ENCODE data around the gene DHRS13.
"Not testable (repeated sequence)": the region's sequence is repeated elsewhere in the genome, so short reads cannot be mapped to it uniquely, and the experiment has no call there.

DHRS13 gene

DNA sequence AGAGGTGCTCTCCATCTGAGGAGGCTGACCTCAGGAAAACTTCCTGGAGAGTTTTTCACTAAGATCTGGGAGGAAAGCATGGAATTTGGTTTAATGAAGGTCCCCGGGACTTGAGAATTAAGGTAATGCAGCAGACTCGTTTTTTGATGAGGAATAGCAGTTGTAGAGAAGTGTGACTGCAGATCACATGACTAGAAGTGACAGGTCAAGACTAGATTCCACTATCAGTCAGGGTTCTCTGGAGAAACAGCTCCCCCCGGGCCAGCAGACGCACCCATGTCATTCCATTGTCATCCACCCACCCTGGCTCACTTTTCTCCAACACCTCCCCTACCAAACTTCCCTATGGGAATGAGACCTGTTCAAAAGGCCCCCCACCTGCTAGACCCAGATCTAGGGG, 1.9 kb upstream of the DHRS13 start:
- TF ChIP-seq CTCF (IDR thresholded peaks at IDR 0.05; ENCODE audit: insufficient read depth, low read depth, low read length, missing control alignments), result no peak
- peak; percentile 26 for DNase-seq (ENCODE audit: low read depth)

GRCh38 chr17:28903546-28903841, 615 bp upstream of the DHRS13 start:
- not testable (repeated sequence) for H3K4me3 ChIP-seq (ENCODE audit: low read length); DNase-seq (ENCODE audit: low read depth)

More for the DNA sequence above, 1.9 kb upstream of the DHRS13 start:
- no peak overlapping the region for H3K4me3 ChIP-seq (ENCODE audit: low read length)

DNA sequence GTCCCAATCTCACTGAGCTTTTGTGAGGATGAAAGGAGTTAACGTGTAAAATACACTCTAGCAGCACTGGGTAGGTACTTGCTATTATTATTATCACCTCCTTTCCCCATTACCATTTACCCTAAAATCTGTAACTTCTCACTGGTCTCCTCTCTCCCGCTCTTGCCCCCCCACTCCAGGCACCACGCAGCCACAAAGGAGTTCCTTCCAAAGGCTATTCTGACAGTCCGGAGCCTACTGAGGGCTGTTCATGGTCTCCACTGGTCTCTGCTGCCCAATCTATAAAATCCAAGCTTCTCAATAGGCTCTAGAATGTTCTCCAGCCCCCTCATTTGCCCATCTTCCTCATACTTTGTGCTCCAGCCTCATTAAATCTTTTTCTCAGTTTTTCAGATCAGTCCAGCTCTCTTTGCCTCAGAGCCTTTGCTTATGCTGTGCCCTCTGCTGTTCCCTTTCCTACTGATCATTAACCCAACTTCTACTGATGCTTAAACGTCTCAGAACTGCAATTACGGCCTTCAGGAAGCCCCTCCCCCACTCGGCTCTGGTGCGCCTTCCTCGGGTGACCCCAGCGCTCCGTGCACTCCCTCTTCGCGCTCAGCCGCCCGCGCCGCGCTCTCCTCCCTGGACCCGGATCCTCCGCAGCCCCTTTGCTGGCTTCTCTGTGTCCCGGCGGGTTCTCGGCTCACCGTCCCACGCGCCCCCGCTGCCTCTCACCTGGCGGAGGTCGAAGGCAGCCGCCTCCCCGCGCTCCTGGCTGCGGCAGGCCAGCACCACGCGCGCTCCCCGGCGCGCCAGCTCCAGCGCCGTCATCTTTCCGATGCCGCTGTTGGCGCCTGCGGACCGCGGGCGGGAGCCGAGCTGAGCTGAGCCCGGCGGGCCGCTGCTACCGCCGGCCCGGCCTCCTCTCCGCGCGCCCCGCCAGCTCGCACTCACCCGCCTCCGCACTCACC, 737 bp downstream of the DHRS13 start:
- TF ChIP-seq CTCF (IDR thresholded peaks at IDR 0.05; ENCODE audit: insufficient read depth, low read depth, low read length, missing control alignments), result no peak

GRCh38 chr17:28900986-28901726, 1.7 kb downstream of the DHRS13 start:
- no peak for DNase-seq (ENCODE audit: low read depth)
- no peak for TF ChIP-seq CTCF (IDR thresholded peaks at IDR 0.05; ENCODE audit: insufficient read depth, low read depth, low read length, missing control alignments)
- no peak overlapping the region for H3K4me3 ChIP-seq (ENCODE audit: low read length)

More for the DNA sequence above, 737 bp downstream of the DHRS13 start:
- H3K4me3 ChIP-seq (ENCODE audit: low read length), result peak overlapping the region; percentile 61
- DNase-seq (ENCODE audit: low read depth), result peak; percentile 18

- no peak for DNase-seq (ENCODE audit: low read depth)
- no peak overlapping the region for H3K4me3 ChIP-seq (ENCODE audit: low read length)
- no peak for TF ChIP-seq CTCF (IDR thresholded peaks at IDR 0.05; ENCODE audit: insufficient read depth, low read depth, low read length, missing control alignments)
These were observed 3.6 kb downstream of the DHRS13 start for GRCh38 chr17:28899212-28899815.

DNA sequence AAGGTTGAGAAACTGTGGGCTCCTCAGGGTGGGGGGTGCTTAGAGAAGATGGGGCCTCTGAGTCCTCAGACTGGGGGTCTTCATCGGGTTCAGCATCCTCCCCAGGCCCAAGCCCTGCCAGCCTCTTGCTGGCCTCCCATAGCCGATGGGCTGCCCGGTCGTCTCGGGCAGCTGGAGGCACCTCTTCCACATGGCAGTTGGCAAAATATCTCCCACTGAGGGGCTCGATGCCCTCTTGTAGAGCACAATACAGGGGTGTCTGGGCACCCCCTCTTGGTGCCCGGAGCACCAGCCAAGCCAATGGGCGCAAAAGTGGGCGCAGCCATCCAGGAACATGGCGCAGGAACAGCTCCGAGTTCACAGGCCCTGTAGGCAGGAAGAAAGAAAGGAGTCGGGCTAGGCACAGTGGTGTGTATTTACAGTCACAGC, 4.3 kb downstream of the DHRS13 start:
- no peak for TF ChIP-seq CTCF (IDR thresholded peaks at IDR 0.05; ENCODE audit: insufficient read depth, low read depth, low read length, missing control alignments)
- H3K4me3 ChIP-seq (ENCODE audit: low read length), result no peak overlapping the region
- DNase-seq (ENCODE audit: low read depth), result no peak
